CD4-positive, alpha-beta T cell treated with Interleukin-6 at 100 ng/mL for 8 hours (primary cell): ENCODE results near the gene MIEF2.

Experiments used
- DNase-seq: peaks from one replicate; pipeline ENCODE4 v3.0.0-alpha.2; 2020; ENCODE audit warnings: mixed read lengths, low spot score

The MIEF2 gene

GRCh38 chr17:18256776-18257175, 3.7 kb upstream of the MIEF2 start:
- no peak for DNase-seq

DNA sequence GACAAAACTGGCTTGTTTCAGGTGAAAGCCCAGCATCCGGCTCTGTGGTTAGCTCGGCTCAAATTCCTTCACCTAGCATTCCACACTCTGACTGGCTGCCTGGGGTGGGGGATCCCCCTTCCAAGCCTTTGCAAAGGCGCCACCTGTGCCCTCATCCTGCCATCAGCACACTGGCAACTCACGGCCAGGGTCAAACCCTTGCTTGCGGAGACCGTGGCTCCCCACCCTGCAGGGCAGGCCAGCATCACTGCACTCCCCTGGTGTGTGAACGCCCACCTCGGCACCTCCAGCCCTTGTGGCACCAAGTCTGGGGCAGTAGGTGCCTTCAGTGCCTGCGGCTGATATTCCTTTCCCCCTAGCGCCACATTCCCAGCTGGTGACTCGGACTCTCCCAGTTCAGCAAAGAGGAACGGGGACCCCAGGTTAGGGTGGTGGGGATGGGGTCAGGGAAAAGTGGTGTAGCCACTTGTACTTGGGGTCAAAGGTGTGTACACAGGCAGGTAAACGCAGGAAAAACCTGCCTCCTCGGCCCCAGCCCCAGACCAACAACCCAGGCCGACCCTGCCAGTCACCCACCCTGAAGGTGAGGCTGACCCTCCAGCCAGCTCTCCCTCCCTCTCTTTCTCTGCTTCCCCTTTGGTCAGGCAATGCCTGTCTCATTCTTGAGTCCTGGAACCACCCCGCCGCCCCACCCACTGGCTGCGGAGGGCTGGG, 3.0 kb upstream of the MIEF2 start:
- DNase-seq = peak; percentile 15

- peak; percentile 26 for DNase-seq
These were observed 2.5 kb upstream of the MIEF2 start for GRCh38 chr17:18257982-18258355.

GRCh38 chr17:18258356-18259038, 2.0 kb upstream of the MIEF2 start, which contains the start of gene FLII:
TSS of gene FLII (minus strand) at chr17:18258738. CDS start at chr17:18258690, 48 bp downstream.
- peak; percentile 38 for DNase-seq

DNA sequence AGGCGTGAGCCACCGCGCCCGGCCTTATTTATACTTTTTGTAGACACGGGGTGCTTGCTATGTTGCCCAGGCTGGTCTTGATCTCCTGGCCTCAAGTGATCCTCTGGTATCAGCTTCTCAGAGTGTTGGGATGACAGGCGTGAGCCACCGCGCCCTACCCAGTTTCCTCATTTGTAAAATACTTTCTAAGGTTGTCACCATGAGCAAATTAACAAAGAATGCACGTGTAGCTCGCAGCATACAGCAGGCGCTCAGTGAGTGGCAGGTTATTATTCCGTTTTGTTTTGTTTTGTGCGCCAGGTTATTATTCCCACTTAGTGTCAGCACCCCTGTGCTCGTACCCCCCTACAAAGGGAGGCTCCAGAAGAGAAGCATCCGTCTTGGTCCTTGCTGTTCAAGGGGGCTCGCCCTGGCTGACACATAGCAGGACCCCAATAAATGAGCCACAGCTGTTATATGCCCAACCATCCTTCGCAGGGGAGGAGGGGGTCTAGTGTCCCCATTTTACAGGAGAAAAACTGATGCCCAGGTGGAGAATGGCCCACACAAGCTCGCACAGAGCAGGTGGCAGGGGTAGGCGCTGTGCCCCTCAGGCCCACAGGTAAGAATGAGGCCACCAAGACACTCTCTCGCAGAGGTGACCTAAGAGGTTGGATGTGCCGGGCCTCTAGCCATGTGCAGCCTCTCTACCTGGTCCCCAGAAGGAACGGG, 686 bp upstream of the MIEF2 start:
- DNase-seq = no peak

GRCh38 chr17:18261146-18261515, 669 bp downstream of the MIEF2 start:
- peak; percentile 16 for DNase-seq

DNA sequence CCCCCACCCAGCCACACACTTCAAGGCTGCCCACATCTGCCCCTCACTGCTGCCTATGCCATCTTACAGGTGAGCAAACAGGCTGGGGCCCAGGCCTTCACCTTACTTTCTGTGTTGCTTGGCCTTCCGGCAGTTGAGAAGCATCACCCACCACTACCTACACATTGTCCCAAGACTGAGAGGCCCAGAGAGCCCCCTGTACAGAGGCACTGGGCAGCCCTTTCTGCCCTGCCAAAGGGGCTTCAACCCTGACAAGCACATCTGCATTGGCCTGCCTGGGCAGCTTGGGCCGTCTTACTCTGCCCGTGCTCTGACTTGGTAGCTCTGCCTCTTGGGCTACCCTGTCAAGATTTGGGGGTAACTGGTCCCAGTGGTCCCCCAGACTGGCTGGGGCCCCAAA, 1.2 kb downstream of the MIEF2 start:
- no peak for DNase-seq

- DNase-seq = no peak
These were observed 1.6 kb downstream of the MIEF2 start for GRCh38 chr17:18262111-18262510.

DNA sequence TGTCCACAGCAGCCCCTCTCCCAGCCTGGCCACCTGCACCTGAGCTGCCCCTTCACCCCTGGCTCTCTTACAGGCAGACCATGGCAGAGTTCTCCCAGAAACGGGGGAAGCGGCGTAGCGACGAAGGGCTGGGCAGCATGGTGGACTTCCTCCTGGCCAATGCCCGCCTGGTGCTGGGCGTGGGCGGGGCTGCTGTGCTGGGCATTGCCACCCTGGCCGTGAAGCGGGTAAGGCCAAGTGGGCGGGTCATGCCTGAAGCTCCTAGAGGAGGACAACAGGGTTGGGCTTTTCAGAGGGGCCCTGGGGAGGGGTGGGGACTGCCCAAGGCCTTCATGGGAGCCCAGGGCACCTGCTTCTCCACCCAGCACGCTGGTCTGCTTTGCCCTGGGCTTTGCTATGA, 2.2 kb downstream of the MIEF2 start:
- no peak for DNase-seq

DNA sequence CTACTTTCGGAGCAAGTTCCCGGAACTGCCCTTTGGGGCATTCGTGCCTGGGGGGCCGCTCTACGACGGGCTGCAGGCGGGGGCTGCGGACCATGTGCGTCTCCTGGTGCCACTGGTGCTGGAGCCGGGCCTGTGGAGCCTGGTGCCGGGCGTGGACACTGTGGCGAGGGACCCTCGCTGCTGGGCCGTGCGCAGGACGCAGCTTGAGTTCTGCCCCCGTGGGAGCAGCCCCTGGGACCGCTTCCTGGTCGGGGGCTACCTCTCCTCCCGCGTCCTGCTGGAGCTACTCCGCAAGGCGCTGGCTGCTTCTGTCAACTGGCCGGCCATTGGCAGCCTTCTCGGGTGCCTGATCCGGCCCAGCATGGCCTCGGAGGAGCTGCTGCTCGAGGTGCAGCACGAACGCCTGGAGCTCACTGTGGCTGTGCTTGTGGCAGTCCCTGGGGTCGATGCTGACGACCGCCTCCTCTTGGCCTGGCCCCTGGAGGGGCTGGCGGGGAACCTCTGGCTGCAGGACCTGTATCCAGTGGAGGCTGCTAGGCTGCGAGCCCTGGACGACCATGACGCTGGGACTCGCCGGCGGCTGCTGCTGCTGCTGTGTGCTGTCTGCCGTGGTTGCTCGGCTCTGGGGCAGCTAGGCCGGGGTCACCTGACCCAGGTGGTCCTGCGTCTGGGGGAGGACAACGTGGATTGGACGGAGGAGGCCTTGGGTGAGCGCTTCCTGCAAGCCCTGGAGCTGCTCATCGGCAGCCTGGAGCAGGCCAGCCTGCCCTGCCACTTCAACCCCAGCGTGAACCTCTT, 3.6 kb downstream of the MIEF2 start:
- DNase-seq = no peak

DNA sequence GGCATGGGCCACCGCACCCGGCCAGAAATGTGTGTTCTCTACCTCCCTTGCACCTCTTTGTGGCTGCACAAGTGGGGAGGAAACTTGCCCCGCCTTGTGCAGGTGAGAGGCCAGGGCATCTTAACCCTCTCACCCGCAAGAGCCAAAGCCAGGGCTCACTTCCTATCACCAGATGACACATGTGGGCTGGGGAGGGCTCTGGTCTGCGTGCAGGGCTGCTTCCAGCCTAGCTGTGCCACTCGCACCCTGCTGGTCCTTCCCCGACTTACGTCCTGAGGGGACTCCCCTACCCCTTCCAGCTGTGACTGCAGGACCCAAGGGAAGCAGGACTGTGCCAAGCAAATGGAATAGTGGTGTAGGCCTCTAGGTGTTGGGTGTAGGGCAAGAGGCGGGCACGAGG, 6.9 kb downstream of the MIEF2 start:
- no peak for DNase-seq

- no peak for DNase-seq
These were observed 7.7 kb downstream of the MIEF2 start for GRCh38 chr17:18267927-18268711.

DNA sequence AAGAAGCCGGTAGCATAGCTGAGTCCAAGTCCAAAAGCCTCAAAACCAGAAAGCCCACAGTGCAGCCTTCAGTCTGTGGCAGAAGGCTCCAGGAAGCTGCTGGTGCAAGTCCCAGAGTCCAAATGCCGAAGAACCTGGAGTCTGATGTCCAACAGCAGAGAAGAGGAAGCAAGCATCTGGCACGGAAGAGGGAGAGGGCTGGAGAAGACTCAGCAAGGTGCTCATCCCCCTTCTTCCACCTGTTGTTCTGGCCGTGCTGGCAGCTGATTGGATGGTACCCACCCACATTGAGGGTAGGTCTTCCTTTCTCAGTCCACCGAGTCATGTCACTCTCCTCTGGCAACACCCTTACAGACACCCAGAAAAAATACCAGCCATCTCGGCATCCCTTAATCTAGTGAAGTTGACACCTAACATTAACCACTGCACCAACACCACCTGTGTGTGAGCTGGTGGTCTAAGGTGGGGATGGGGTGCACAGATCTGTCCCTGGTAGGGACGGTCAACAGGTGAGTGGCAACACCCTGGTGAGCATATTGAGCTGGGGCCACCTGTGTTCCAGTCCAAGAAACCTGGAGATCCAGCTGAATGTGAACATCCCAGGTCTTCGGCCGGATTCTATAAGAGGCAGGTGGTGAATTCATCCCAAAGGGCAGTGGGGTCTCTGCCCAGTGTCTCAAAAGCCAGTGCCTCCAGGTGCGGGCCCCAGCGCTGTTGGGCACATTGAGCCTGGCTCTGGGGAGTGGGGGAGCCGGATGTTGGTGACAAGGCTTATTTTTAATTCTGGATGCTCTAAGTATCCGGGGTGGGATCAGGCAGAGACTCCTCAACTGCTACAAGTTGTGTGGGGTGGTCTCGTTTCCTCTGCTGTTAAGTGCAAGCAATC, 9.8 kb downstream of the MIEF2 start:
- DNase-seq = no peak

GRCh38 chr17:18277076-18277475, 16.6 kb downstream of the MIEF2 start:
- DNase-seq = no peak

DNA sequence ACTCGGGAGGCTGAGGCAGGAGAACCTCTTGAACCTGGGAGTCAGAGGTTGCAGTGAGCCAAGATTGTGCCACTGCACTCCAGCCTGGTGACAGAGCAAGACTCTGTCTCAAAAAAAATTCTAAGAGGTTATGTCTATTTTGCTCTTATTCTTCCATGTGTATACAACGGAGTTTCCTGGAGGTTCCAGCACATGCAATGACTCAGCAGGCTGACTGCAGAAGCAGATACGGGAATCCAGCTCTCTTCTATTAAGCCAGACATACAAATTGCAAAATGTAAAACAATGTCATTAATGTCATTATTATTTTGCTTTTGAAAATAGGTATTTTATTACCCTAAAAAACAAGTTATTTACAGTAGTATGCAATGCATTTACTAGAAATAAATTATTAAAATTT, 18.4 kb downstream of the MIEF2 start:
- no peak for DNase-seq

DNA sequence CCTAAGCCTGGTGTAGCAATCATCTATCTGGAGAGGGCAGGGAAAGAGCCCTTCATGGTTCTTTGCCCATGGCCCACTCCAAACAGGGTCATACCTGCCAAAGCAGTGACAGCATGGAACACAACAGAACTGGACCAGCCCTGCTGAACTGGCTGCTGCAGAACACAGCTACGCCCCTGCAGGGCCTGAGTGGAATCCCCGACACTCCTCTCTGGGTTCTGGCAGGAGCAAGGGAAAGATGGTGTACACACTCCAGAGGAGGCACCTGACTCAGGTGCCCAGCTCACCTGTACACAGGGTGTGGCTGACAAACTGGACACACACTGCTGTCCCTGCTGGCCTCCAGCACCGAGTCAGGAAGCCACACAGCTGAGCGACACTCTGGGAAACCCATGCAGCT, 19.8 kb downstream of the MIEF2 start:
- no peak for DNase-seq

GRCh38 chr17:18280766-18281371, 20.4 kb downstream of the MIEF2 start:
- DNase-seq = no peak

- DNase-seq = no peak
These were observed 21.3 kb downstream of the MIEF2 start for GRCh38 chr17:18281788-18282187.

DNA sequence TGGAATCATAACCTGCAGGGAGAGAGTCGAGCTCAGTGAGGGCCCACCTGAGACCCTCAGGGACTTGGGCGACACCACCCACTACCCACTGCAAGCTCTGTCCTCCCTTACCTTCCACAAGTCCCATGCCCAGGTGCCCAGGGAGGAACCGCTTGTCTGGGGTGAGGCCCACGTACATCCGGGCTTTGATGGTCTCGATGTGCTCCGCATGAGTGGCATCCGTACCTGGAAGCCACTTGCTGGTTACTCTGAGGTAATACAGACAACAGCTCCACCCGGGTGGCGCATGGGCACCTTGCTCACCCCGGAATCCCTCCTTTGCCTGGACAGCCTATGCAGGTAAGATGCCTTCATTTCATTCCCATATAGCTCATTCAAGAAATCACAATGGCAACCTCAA, 24.8 kb downstream of the MIEF2 start:
- no peak for DNase-seq
